Measurements from ENCODE around the gene SNN.

- TF ChIP-seq POLR2A (IDR thresholded peaks at IDR 0.05) (no peak), CTCF (IDR thresholded peaks at IDR 0.05 in 4 of 5, conservative IDR thresholded peaks at IDR 0.05 in 1 of 5) (no peak)
Observed at GRCh38 chr16:11711662-11712061, 43.4 kb downstream of the SNN start.
